MM.1S (cell line): Measurements from ENCODE around the gene DLX4.

Experiments
- EZH2 ChIP-seq: fragments of 300-600 bp; sonication (generic); optimal IDR thresholded peaks from 2 replicates; pipeline ENCODE3; 2017; ENCODE audit warnings: low read depth, mild to moderate bottlenecking, antibody characterized with exemption, low read length, mixed read lengths
- EZH2phosphoT487 ChIP-seq: fragments of 300-600 bp; sonication (generic); IDR thresholded peaks from 2 replicates; pipeline ENCODE4 v1.6.1; 2018; ENCODE audit warnings: antibody characterized with exemption, low read length
- TF ChIP-seq, protein P1 (sequence below): fragments of 300-600 bp; sonication (generic); IDR thresholded peaks from 2 replicates; pipeline ENCODE4 v1.5.1; 2016; ENCODE audit warnings: antibody characterized with exemption, low read length, mixed read lengths

DNA sequence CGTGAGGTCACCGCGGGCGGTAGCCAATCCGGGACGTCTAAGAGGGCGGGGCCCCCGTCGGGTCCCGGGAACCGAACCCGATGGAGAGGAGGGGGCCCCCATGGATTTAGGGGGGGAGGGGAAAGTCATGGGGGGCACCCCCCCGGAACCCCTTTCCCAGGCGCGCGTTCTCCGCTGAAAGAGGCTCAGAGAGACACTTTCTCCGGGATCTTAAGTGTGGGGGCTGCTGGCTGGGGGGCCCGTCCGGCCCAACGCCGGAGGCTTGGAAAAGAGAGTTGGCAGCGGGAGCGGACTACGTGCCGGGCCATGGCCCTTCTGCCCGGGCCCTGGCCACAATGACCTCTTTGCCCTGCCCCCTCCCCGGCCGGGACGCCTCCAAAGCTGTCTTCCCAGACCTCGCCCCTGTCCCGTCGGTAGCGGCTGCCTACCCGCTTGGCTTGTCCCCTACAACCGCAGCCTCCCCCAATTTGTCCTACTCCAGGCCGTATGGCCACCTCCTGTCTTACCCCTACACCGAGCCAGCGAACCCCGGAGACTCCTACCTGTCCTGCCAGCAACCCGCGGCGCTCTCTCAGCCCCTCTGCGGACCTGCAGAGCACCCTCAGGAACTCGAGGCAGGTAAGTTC is at the start of gene DLX4:
- TF ChIP-seq, protein P1, sequence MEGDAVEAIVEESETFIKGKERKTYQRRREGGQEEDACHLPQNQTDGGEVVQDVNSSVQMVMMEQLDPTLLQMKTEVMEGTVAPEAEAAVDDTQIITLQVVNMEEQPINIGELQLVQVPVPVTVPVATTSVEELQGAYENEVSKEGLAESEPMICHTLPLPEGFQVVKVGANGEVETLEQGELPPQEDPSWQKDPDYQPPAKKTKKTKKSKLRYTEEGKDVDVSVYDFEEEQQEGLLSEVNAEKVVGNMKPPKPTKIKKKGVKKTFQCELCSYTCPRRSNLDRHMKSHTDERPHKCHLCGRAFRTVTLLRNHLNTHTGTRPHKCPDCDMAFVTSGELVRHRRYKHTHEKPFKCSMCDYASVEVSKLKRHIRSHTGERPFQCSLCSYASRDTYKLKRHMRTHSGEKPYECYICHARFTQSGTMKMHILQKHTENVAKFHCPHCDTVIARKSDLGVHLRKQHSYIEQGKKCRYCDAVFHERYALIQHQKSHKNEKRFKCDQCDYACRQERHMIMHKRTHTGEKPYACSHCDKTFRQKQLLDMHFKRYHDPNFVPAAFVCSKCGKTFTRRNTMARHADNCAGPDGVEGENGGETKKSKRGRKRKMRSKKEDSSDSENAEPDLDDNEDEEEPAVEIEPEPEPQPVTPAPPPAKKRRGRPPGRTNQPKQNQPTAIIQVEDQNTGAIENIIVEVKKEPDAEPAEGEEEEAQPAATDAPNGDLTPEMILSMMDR = no peak
- TF ChIP-seq EZH2 (no peak), EZH2phosphoT487 (no peak)
